ENCODE data around the gene GRID2.

Gene GRID2

GRCh38 chr4:93373893-93374860 lies 1070.4 kb downstream of the GRID2 start:
- DNase-seq (ENCODE audit: low read depth in 1 of 2, low spot score in 1 of 2): no peak

GRCh38 chr4:93384241-93384640 lies 1080.5 kb downstream of the GRID2 start:
- no peak for DNase-seq (ENCODE audit: low read depth in 1 of 2, low spot score in 1 of 2)

GRCh38 chr4:93384887-93385286 lies 1081.1 kb downstream of the GRID2 start:
- DNase-seq (ENCODE audit: low read depth in 1 of 2, low spot score in 1 of 2): no peak

- no peak for DNase-seq (ENCODE audit: low read depth in 1 of 2, low spot score in 1 of 2)
Measured at GRCh38 chr4:93394545-93395081, 1090.8 kb downstream of the GRID2 start.

- no peak for DNase-seq (ENCODE audit: low read depth in 1 of 2, low spot score in 1 of 2)
Measured at GRCh38 chr4:93396272-93396671, 1092.5 kb downstream of the GRID2 start.

GRCh38 chr4:93403571-93403970 lies 1099.8 kb downstream of the GRID2 start:
- DNase-seq (ENCODE audit: low read depth in 1 of 2, low spot score in 1 of 2): no peak

GRCh38 chr4:93407493-93408275 lies 1103.9 kb downstream of the GRID2 start:
- DNase-seq (ENCODE audit: low read depth in 1 of 2, low spot score in 1 of 2): no peak

GRCh38 chr4:93409035-93409434 lies 1105.3 kb downstream of the GRID2 start:
- DNase-seq (ENCODE audit: low read depth in 1 of 2, low spot score in 1 of 2): no peak

- no peak for DNase-seq (ENCODE audit: low read depth in 1 of 2, low spot score in 1 of 2)
Measured at GRCh38 chr4:93414041-93414550, 1110.3 kb downstream of the GRID2 start.

GRCh38 chr4:93416344-93417128 lies 1112.8 kb downstream of the GRID2 start:
- no peak for DNase-seq (ENCODE audit: low read depth in 1 of 2, low spot score in 1 of 2)

- no peak for DNase-seq (ENCODE audit: low read depth in 1 of 2, low spot score in 1 of 2)
Measured at GRCh38 chr4:93431371-93431770, 1127.6 kb downstream of the GRID2 start.

GRCh38 chr4:93433840-93434239 lies 1130.1 kb downstream of the GRID2 start:
- DNase-seq (ENCODE audit: low read depth in 1 of 2, low spot score in 1 of 2): no peak

- DNase-seq (ENCODE audit: low read depth in 1 of 2, low spot score in 1 of 2): no peak
Measured at GRCh38 chr4:93436000-93436626, 1132.3 kb downstream of the GRID2 start.

- no peak for DNase-seq (ENCODE audit: low read depth in 1 of 2, low spot score in 1 of 2)
Measured at GRCh38 chr4:93437991-93438390, 1134.2 kb downstream of the GRID2 start.

GRCh38 chr4:93444860-93445259 lies 1141.1 kb downstream of the GRID2 start:
- DNase-seq (ENCODE audit: low read depth in 1 of 2, low spot score in 1 of 2): no peak

- no peak for DNase-seq (ENCODE audit: low read depth in 1 of 2, low spot score in 1 of 2)
Measured at GRCh38 chr4:93446038-93446437, 1142.3 kb downstream of the GRID2 start.

GRCh38 chr4:93448691-93449293 lies 1145.0 kb downstream of the GRID2 start:
- no peak for DNase-seq (ENCODE audit: low read depth in 1 of 2, low spot score in 1 of 2)

- DNase-seq (ENCODE audit: low read depth in 1 of 2, low spot score in 1 of 2): no peak
Measured at GRCh38 chr4:93451954-93452353, 1148.2 kb downstream of the GRID2 start.

- no peak for DNase-seq (ENCODE audit: low read depth in 1 of 2, low spot score in 1 of 2)
Measured at GRCh38 chr4:93461541-93461940, 1157.8 kb downstream of the GRID2 start.

GRCh38 chr4:93466446-93466845 lies 1162.7 kb downstream of the GRID2 start:
- DNase-seq (ENCODE audit: low read depth in 1 of 2, low spot score in 1 of 2): no peak

Measured in stimulated activated CD4-positive, alpha-beta T cell treated with anti-CD3 and anti-CD28 coated beads, Interleukin-15, amount 100 ng/mL, for 1 hour (primary cell).